GM21423 (cell line): Measurements from ENCODE around the gene RIPOR3.
"Not testable (repeated sequence)": the region's sequence is repeated elsewhere in the genome, so short reads cannot be mapped to it uniquely, and the experiment has no call there.

Experiments
- ATAC-seq: cut with Tn5 transposase; IDR thresholded peaks from one replicate; pipeline ENCODE4 v1.9.1; 2021; ENCODE audit warnings: mild to moderate bottlenecking, moderate library complexity; ENCODE audit not compliant: unreplicated experiment

Gene RIPOR3

DNA sequence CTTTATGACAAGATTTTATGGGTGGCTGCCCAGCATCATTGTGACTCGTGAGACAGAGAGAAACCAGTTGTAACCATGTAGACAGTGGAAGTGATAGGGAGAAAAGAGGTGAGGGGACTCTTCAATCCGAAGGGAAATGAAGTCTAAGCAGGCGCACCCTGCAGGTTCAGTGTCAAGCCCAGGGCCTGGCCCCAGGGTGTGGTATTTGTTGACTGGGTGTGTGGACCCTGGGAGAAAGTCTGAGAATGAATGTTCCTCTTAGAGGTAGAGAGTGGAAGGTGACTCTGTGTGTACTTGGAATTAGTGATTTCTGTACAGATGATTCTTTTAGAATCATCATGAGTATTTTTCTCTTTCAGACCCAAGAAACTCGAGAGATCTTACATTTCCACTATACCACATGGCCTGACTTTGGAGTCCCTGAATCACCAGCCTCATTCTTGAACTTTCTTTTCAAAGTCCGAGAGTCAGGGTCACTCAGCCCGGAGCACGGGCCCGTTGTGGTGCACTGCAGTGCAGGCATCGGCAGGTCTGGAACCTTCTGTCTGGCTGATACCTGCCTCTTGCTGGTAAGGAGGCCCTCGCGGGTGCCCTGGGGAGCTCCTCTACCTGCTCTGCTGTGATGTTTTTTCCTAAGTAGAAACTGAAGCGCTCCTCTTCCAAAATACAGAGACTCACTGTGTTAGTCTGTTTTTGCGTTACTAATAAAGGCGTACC is 113.1 kb downstream of the RIPOR3 start:
- ATAC-seq = no peak

DNA sequence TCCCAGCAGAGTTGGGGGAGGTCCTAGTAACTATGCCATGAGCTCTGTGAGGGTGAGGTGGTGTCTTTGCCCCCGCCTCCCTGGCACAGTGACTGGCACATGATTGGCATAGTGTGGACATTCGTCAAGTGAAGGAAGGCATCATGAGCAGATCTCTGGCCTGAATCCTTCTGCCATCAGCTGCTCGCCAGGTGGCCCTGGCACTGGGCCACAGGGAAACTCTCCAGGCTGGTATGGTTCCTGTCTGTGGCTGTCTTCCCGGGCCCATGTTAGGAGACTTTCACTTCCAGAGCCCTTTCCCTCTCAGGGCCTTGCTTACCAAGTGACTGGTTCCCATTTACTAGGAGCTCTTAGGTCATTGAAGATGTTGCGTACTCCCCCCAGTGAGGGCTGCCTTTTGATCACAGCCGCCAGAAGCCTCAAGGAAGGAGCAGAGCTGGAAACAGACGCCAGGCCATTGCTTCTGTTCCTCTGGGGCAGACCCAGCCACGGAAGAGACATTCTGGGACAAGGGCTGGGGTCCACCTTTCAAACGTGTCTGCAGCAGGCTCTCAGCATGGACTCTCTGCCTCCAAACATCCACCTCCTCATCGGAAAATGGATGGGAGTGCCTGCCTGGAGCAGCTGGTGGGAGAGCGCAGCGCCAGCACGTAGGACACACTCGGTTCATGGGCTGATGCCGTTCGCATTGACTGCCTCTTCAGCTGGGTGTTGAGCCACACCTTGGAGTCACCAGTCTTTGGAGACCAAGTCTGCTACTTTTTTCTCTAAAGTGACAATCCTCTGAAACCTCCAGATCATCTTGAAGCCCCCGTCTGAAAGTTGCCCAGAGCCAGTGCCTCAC is 113.9 kb downstream of the RIPOR3 start:
- no peak for ATAC-seq

DNA sequence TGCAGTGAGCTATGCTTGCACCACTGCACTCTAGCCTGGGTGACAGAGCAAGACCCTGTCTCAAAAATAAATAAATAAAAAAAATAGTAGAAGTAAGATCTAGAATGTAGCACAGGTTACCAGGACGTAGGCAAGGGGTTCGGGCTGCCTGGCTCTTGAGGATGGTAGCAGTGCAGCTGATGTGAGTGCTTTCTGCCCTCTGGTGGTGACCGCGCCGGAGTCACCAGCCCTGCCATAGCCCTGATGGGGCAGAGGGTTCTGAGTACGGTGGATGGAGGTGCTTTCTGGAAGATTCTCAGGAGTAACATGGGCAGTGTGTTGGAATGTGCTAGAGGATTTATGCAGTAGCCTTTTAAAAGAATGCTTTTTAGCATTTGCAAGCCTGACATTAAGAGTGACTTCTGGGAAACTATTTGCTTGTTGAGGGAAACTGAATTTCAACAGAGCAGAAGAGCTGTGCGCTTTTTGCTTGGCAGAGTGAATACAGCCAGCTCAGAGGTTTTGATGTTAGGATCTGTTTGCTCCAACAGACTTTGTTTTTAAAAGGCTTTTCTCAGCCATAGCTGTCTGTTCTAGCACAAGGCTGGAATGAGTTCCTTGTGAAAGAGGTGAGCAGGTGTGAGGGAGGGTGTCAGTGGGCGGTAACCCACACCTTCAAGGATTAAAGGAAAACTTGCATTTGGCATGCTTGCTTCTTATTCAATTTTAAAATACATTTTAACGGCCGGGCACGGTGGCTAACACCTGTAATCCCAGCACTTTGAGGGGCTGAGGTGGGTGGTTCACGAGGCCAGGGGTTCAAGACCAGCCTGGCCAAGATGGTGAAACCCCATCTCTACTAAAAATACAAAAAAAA is 115.2 kb downstream of the RIPOR3 start:
- no peak for ATAC-seq

DNA sequence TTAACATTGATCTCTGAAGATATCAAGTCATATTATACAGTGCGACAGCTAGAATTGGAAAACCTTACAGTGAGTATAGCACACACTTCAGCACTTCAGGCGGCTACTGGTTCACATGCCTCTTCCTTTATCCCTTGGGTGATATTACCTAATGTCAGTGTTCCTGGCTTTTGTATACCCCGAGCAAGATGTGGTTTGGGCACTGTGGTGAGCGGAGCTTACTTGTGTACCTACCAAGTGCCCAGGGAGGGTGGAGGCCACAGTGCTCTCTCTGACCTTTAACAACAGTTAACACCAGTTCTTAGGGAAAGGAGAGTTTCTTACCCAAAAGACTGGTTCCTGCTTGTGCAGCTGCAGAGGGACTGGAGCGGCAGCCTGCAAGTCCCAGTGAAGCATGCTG is 116.8 kb downstream of the RIPOR3 start:
- ATAC-seq = no peak

DNA sequence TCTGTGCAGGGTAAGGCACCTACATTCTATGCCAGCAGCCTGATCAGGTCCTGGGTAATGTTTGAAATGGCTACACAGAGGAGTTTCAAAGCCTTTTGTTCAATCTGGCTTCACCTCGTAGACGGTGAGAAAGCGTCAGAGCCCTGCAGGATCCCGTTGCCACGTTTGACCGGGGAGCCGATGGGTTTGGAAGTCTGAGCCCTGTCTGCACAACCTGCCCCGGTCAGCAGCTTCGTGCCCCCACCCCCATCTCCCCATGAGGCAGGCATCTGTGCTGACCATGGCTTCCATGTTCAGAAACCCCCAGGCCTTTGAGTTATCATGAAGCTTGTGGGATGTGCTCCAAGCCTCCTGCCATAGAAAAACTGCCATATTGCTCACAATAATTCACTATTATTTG is 117.2 kb downstream of the RIPOR3 start:
- ATAC-seq = no peak

DNA sequence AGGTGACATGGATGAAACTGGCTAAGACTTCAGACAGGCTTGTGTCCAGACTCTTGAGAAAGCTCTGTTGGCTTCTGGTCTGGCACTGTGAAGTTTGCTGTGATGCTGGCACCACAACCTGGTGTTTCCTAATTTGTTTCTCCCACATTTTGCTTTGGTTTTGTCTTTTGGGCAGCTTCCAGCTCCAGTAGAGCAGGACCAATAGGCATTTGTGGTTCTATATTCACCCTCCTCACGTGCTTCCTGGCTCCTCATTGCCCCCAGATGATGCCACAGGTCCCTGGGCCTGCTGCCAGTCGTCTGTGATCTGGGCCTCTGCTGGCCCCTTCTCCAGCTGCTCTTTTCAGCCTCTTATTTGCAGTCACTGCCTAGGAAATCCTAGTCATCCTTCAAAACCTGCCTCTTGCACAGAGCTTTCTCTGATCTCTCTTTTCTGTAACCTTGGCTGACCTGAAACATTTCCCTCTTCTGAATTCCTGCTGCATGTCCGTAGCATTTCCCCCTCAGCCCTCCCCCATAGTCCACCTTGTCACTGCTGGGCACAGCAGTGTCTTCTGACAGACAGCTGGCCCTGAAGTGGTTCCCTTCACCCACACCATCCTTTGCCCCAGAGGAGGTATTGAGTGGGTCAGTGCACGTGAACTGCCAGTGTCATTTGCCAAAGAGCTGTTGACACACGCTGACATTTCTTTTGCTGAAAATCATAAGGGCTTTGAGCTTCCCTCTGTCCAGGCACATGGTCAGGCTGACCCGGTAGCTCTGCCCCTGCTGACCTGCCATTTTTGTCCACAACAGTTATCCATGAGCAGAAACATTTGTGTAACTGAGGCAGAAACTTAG is 118.2 kb downstream of the RIPOR3 start:
- ATAC-seq = no peak

DNA sequence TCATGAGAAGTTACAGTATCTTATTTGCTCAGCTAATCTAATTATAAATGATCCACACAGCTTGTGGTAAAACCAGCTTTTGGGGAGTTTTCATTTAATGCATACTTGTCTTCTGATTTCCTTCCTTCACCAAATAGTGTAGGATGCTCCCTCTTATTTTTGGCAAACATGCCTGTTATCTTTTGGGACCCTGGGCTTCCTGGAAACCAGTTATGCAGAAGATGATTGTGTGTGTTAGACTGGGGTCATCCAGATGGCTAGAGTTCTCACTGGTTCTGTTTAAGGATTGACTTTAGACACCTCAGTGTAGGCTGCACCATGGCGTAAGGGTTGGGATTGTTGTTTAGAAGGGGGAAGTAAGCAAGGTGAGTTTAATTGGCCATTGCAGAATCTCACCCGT is 119.9 kb downstream of the RIPOR3 start:
- no peak for ATAC-seq

DNA sequence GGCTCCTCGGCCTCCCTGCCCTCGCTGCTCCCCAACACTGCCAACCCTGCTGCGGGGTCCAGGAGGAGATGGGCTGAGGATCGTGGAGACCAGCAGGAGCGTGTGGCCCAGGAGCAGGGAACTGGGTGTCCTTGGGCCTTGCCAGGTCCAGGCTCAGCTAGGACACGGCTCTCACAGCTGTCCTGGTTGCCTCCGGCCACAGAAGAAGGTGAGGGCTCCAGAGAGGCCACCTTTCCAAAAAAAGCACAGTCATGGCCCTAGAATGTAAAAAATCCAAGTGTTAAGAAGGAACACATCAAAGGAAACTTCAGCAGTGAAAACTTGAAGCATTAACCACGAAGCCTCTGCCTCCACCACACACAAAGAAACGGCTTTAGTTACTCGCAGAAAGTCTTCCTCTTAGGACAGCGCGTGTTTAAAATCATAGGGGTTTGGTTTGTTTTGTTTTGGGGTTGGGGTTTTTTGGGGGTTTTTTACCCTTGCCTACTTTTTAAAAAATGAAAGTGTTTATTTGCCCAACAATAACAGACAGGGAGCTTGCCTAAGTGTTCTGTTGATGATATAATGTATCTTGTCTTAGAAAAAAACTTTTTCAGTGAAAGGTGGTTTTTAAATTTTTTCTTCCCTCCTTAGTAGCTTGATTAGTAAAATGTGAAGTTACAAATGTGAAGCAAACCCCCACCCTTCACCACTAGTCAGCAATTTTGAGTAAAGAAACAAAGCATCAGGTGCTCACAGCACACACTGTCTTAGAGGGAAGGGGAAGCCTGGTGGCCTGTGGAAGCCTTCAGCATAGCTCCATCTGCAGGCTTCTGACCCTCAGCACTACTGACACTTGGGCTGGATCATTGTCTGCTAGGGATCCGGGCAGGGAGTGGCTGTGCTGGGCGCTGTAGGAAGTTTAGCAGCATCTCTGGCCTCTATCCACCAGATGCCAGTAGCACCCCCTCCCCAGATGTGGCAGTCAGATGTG is 121.2 kb downstream of the RIPOR3 start:
- peak; percentile 67 for ATAC-seq

DNA sequence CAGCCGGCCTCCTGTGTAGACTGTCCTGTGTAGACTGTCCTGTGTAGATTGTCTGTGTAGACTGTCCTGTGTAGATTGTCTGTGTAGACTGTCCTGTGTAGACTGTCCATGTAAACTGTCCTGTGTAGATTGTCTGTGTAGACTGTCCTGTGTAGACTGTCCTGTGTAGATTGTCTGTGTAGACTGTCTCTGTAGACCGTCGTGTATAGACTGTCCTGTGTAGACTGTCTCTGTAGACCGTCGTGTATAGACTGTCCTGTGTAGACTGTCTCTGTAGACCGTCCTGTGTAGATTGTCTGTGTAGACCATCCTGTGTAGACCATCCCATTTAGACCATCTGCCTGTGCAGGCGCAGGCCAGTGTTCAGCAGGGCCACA is 121.9 kb downstream of the RIPOR3 start:
- not testable (repeated sequence) for ATAC-seq

DNA sequence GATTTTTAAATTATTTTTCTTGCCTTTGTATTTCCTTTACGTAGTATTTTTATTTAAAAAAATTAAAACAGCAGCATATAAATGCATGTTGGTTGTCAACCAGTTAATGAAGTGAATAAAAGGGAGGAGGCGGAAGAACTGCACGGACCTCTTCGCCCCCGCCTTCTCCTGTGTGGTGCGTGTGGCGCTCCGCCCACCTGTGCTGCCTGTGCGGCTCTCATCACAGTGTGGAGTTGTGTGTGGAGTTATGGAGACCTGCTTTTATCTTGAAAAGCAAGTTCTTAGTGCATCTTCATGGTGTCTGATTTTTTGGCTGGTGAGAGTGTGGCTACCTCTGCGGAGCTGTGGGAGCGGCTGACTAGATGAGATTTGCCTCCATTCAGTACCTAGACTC is 122.8 kb downstream of the RIPOR3 start:
- no peak for ATAC-seq

DNA sequence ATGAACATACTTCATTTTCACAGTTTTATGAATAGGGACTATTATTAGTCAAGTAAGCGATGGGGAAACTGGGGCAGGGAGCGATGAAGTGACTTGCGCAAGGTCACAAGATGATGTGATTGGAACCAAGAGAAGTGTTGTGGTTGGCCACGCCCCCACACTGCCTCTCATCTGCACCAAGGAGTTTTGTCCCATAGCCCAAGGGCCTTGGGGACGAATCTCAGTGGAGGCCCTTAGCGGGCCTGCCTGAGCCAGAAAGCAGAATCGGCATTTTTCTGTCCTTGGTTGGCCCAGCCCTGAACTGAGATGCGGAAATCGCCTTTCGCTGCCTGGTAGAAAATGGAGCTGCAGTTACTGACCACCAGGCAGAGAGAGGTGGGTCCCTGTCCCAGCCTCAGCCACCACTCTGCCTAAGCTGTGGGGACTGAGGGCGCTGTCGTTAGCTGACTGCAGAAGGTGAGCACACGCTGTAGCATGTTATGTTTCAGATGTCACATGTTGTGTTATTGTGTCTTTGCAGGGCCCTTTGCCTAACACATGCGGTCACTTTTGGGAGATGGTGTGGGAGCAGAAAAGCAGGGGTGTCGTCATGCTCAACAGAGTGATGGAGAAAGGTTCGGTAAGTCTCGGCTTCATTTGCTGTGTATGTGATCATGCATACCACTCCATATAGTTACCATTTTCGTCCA is 123.3 kb downstream of the RIPOR3 start:
- ATAC-seq = no peak

DNA sequence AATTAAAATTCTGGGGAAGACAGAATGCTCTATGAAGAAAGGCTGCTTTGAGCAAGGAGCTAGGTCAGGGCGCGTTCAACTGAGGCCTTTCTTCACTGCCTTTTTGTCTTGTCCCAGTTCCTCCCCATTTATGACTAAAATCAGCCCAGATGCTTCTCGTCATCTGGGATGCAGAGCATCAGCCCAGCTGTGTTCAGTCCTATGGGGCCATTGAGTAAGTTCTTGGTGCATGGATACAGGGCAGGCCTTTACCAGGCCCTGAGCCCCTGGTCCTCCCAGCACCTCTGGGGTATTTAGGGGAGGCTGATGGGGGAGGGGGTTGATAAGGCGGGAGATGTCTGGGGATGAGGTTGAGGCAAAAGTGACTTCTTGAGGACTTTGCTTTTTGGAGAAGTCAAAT is 125.5 kb downstream of the RIPOR3 start:
- no peak for ATAC-seq

DNA sequence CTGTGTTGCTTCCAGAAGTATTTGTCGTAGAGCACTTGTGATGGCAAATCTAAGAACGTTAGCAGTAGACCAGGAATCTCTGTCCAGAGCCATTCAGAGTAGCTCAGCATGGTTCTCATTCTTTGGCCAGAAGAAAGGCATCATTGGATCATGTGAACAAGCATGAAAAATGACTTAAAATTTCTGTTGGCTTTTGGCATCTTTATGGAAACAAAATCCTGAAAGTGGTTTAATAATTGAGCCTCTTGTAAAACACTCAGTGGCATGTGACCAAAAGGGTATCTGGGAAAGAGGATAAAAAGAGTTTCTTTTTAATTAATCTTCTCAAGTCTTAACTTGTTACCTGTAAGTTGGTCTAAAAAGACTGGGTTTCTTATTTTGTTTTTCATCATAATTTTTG is 126.0 kb downstream of the RIPOR3 start:
- no peak for ATAC-seq

DNA sequence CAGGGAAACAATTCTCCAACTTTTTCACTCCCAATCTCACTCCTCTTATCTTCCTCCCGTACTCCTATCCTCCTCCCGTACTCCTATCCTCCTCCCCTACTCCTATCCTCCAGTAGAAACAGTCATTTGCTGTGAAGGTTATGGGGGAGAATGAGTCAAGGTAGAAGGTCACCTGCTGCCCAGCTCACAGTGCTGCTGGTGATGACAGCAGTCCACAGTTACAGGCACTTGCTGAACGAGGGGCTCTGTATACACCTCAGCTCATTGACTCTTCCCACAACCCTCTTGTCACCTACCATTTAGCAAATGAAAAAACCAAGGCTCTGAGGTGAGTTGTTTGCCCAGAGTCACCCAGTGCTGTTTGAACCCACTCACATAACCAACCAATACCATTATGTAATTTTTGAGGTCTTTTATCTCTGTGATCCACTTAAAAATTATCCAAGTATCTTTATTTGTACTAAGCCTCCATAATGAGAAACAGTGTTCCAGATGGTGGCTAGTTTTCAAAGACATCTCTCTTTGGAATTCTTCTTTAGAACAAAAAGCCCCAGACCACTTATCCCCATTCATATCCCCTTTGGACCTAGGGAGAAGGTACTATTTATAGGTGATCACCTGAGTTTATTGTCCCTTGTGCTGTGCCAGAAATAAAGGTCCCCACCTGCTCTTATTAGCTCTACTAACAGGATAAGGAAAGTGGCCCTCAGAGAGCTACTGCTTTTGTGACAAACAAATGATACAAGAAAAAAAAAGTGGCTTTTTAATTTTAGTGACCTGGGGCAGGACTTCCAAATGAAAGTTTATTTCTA is 128.0 kb downstream of the RIPOR3 start:
- ATAC-seq = no peak

DNA sequence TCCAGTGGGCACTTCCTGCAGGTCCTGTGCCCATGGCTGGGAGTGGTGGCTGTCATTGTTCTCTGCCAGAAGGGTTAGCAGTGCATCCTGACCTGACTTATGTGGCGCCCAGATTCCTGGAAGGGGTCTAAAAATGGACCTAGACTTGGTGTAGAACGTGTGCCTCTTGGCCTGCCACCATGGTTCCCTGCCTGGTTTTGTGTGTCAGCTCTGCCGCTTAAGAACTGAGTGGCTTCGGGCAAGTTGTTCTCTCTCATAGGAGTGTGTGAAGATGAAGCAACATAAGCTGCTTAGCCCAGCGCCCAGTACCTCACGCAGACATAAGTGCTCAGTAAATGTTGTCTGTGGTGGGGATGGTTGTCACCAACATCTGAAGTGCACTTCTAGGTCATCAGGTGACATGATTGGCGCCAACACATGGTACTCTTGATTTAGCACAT is 129.1 kb downstream of the RIPOR3 start:
- no peak for ATAC-seq

DNA sequence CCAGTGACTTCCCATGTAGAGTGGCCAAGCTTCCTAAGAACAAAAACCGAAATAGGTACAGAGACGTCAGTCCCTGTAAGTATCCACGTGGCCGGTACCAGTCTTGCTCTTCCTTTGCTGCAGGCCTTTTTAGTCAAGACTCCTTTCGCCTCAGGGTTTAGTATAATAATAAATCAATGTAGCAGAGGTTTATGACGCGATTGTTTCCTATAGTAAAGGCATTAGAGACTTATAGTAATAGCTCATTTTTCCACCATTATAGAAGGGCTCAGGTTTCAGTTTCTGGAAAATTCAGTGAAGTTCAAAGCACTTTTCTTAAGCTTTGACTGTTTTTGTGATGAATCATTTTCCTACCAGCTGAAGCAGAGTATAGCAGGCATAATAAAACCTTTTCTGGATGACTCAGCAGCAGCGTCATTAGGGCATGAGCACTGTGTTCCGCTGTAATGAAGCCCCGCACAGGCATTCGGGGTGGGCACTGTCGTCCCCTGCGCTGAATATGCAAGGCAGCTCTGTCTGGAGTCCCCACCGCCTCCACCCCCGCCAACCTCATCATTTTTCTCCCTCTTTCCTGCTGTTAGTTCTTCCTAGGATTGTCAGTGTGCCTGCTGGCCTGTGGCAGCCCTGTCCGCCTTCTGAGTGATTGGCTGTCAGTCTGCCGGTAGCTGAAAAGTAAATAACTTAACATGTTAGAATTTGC is 129.8 kb downstream of the RIPOR3 start:
- no peak for ATAC-seq

DNA sequence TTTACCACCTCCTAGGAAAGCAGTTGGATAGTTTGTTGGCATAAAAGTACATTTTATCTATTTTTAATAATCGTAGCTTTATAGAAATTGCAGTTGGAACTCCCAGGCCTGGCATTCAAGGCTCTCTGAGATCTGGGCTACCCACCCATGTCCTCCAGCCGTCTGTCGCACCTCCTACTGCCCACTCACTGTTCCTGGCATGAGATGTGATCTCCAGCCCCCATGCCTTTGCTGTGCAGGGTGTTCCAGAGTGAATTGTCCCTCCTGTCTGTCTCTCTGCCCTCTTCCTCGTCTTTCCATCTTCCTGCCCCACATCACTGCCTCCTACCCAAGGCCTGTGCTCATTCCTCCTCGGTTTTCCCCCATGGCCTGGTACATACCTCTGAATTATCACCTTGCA is 130.5 kb downstream of the RIPOR3 start:
- no peak for ATAC-seq
